IPS DF 4.7 (cell line): ENCODE measurements around the gene GJA1.

Experiments used
- DNase-seq: peaks from one replicate; pipeline ENCODE4 v3.0.0-alpha.2; 2013; ENCODE audit warnings: low spot score; ENCODE audit errors: extremely low read depth

The GJA1 gene

GRCh38 chr6:121482751-121483150 lies 47.3 kb downstream of the GJA1 start:
- DNase-seq: no peak

GRCh38 chr6:121485359-121485811 lies 49.9 kb downstream of the GJA1 start:
- DNase-seq: no peak

GRCh38 chr6:121491576-121491975 lies 56.1 kb downstream of the GJA1 start:
- no peak for DNase-seq

GRCh38 chr6:121492536-121492935 lies 57.1 kb downstream of the GJA1 start:
- no peak for DNase-seq

GRCh38 chr6:121497970-121498375 lies 62.5 kb downstream of the GJA1 start:
- no peak for DNase-seq

GRCh38 chr6:121498481-121499276 lies 63.2 kb downstream of the GJA1 start:
- no peak for DNase-seq
